Astrocyte (in vitro differentiated cells and primary cell): Measurements from ENCODE around the gene SLC17A3. TPM values are rescaled to one million over a fixed set of nuclear protein-coding genes. Genes with fewer than 3 reads are reported as not detected.

Experiments used
- DNase-seq: peaks from one replicate; pipeline ENCODE4 v3.0.0-alpha.2; 2010; ENCODE audit warnings: low read depth
- FAIRE-seq: peaks from 2 replicates; lab custom pipeline; 2011; peaks lifted over from hg19 to GRCh38; lab: Jason Lieb, UNC
- H2AFZ ChIP-seq: 2 replicates; pipeline ENCODE4 v1.6.0; 2012; ENCODE audit warnings: low read depth, low read length, inconsistent platforms
- H3K27ac ChIP-seq: 2 replicates; pipeline ENCODE4 v1.5.1; 2011; ENCODE audit warnings: low read depth, low read length, inconsistent platforms
- H3K27me3 ChIP-seq: 2 replicates; pipeline ENCODE4 v1.6.0; 2011; ENCODE audit warnings: low read length, inconsistent platforms; ENCODE audit not compliant: insufficient read depth
- H3K36me3 ChIP-seq: 2 replicates; pipeline ENCODE4 v1.5.1; 2011; ENCODE audit warnings: low read length, inconsistent platforms; ENCODE audit not compliant: insufficient read depth
- H3K4me1 ChIP-seq: 2 replicates; pipeline ENCODE4 v1.5.1; 2011; ENCODE audit warnings: low read length, inconsistent platforms; ENCODE audit not compliant: insufficient read depth
- H3K4me2 ChIP-seq: 2 replicates; pipeline ENCODE4 v1.6.0; 2012; ENCODE audit warnings: low read length, inconsistent platforms
- H3K4me3 ChIP-seq: 2 replicates; pipeline ENCODE4 v1.5.1; 2011; ENCODE audit warnings: low read depth, mild to moderate bottlenecking, low read length, inconsistent platforms; ENCODE audit not compliant: insufficient read depth
- H3K79me2 ChIP-seq: 2 replicates; pipeline ENCODE4 v1.6.0; 2012; ENCODE audit warnings: mild to moderate bottlenecking, low read length, inconsistent platforms; ENCODE audit not compliant: insufficient read depth
- H3K9ac ChIP-seq: 2 replicates; pipeline ENCODE4 v1.6.0; 2012; ENCODE audit warnings: mild to moderate bottlenecking, low read length, inconsistent platforms
- H3K9me3 ChIP-seq: 2 replicates; pipeline ENCODE4 v1.5.1; 2012; ENCODE audit warnings: low read depth, mild to moderate bottlenecking, low read length, inconsistent platforms; ENCODE audit not compliant: insufficient read depth
- H4K20me1 ChIP-seq: 2 replicates; pipeline ENCODE4 v1.6.0; 2012; ENCODE audit warnings: low read length, inconsistent platforms; ENCODE audit not compliant: insufficient read depth
- H3K27ac Mint-ChIP-seq: one replicate; pipeline ENCODE4 v1.8.0; 2021; ENCODE audit warnings: mild to moderate bottlenecking, mixed read lengths; ENCODE audit not compliant: unreplicated experiment
- H3K27me3 Mint-ChIP-seq: one replicate; pipeline ENCODE4 v1.8.0; 2021; ENCODE audit warnings: low read depth, mixed read lengths; ENCODE audit not compliant: unreplicated experiment
- H3K36me3 Mint-ChIP-seq: one replicate; pipeline ENCODE4 v1.8.0; 2021; ENCODE audit warnings: low read depth, mixed read lengths; ENCODE audit not compliant: unreplicated experiment
- H3K4me1 Mint-ChIP-seq: one replicate; pipeline ENCODE4 v1.8.0; 2021; ENCODE audit warnings: low read depth, mixed read lengths; ENCODE audit not compliant: unreplicated experiment
- H3K4me3 Mint-ChIP-seq: one replicate; pipeline ENCODE4 v1.8.0; 2021; ENCODE audit warnings: mild to moderate bottlenecking, moderate library complexity, mixed read lengths; ENCODE audit not compliant: unreplicated experiment
- H3K9me3 Mint-ChIP-seq: one replicate; pipeline ENCODE4 v1.8.0; 2021; ENCODE audit warnings: mild to moderate bottlenecking, mixed read lengths; ENCODE audit not compliant: unreplicated experiment
- CTCF ChIP-seq: IDR thresholded peaks from 2 replicates; pipeline ENCODE4 v1.5.1; 2011; ENCODE audit warnings: low read depth, mild to moderate bottlenecking, inconsistent platforms, low read length, moderate library complexity; ENCODE audit not compliant: insufficient read depth
- EZH2 ChIP-seq: IDR thresholded peaks from 2 replicates; pipeline ENCODE4 v1.6.1; 2012; ENCODE audit warnings: mild to moderate bottlenecking, low read length, inconsistent platforms; ENCODE audit not compliant: insufficient read depth
- total RNA-seq: library from RNA; stranded (reverse); gene quantifications from 2 replicates; pipeline ENCODE4 v1.2.1, GENCODE V29; 2021

The SLC17A3 gene
- total RNA-seq, 1 donor from 2014 or later = not detected

- H3K36me3 ChIP-seq = no peaks in the 10 kb centered on the region
- no peaks in the 10 kb centered on the region for H3K79me2 ChIP-seq
- H3K9me3 ChIP-seq = no peaks in the 10 kb centered on the region
- no peaks in the 10 kb centered on the region for H4K20me1 ChIP-seq
- Mint-ChIP-seq H3K4me3 (no peak overlapping the region), H3K27me3 (peaks cover 3% of the 10 kb centered on the region), H3K27ac (no peak overlapping the region), H3K4me1 (no peaks in the 10 kb centered on the region), H3K9me3 (no peaks in the 10 kb centered on the region), H3K36me3 (no peaks in the 10 kb centered on the region)
- FAIRE-seq (no peak), DNase-seq (no peak)
- H2AFZ ChIP-seq = no peak overlapping the region
- no peak overlapping the region for H3K9ac ChIP-seq
- no peak overlapping the region for H3K4me2 ChIP-seq
- no peak for TF ChIP-seq EZH2
- TF ChIP-seq CTCF = no peak
- no peaks in the 10 kb centered on the region for H3K27me3 ChIP-seq
- no peak overlapping the region for H3K4me3 ChIP-seq
- no peaks in the 10 kb centered on the region for H3K4me1 ChIP-seq
- H3K27ac ChIP-seq = no peak overlapping the region
These were observed 57.8 kb downstream of the SLC17A3 start for GRCh38 chr6:25816252-25816651.

GRCh38 chr6:25815194-25815593, 58.8 kb downstream of the SLC17A3 start:
- H3K36me3 ChIP-seq = no peaks in the 10 kb centered on the region
- H3K4me3 ChIP-seq = no peak overlapping the region
- H3K9me3 ChIP-seq = no peaks in the 10 kb centered on the region
- Mint-ChIP-seq H3K27me3 (peaks cover 3% of the 10 kb centered on the region), H3K27ac (no peak overlapping the region), H3K36me3 (no peaks in the 10 kb centered on the region), H3K4me3 (no peak overlapping the region), H3K9me3 (no peaks in the 10 kb centered on the region), H3K4me1 (no peaks in the 10 kb centered on the region)
- H3K27me3 ChIP-seq = no peaks in the 10 kb centered on the region
- H4K20me1 ChIP-seq = no peaks in the 10 kb centered on the region
- no peaks in the 10 kb centered on the region for H3K79me2 ChIP-seq
- H2AFZ ChIP-seq = no peak overlapping the region
- DNase-seq (no peak), FAIRE-seq (no peak)
- H3K9ac ChIP-seq = no peak overlapping the region
- H3K4me2 ChIP-seq = no peak overlapping the region
- TF ChIP-seq CTCF (no peak), EZH2 (no peak)
- H3K4me1 ChIP-seq = no peaks in the 10 kb centered on the region
- no peak overlapping the region for H3K27ac ChIP-seq

GRCh38 chr6:25804804-25805203, 69.2 kb downstream of the SLC17A3 start:
- Histone ChIP-seq H3K27me3 (no peaks in the 10 kb centered on the region), H3K9ac (no peak overlapping the region), H3K79me2 (no peaks in the 10 kb centered on the region), H3K4me3 (no peak overlapping the region), H3K9me3 (no peaks in the 10 kb centered on the region), H3K4me1 (no peaks in the 10 kb centered on the region), H4K20me1 (no peaks in the 10 kb centered on the region), H3K4me2 (no peak overlapping the region), H3K36me3 (no peaks in the 10 kb centered on the region), H3K27ac (no peak overlapping the region), H2AFZ (no peak overlapping the region)
- no peak overlapping the region for H3K27ac Mint-ChIP-seq
- H3K9me3 Mint-ChIP-seq = no peaks in the 10 kb centered on the region
- DNase-seq = no peak
- FAIRE-seq = no peak
- H3K4me1 Mint-ChIP-seq = no peaks in the 10 kb centered on the region
- H3K36me3 Mint-ChIP-seq = no peaks in the 10 kb centered on the region
- TF ChIP-seq EZH2 (no peak), CTCF (no peak)
- H3K27me3 Mint-ChIP-seq = no peaks in the 10 kb centered on the region
- no peak overlapping the region for H3K4me3 Mint-ChIP-seq
